CD4-positive, alpha-beta T cell treated with Interleukin-4 for 4 hours (primary cell): Measurements from ENCODE around the gene ADAM19.
"Not testable (repeated sequence)": the region's sequence is repeated elsewhere in the genome, so short reads cannot be mapped to it uniquely, and the experiment has no call there.

ENCODE experiments used
- DNase-seq: peaks from one replicate; pipeline ENCODE4 v3.0.0-alpha.2; 2020

The ADAM19 gene

DNA sequence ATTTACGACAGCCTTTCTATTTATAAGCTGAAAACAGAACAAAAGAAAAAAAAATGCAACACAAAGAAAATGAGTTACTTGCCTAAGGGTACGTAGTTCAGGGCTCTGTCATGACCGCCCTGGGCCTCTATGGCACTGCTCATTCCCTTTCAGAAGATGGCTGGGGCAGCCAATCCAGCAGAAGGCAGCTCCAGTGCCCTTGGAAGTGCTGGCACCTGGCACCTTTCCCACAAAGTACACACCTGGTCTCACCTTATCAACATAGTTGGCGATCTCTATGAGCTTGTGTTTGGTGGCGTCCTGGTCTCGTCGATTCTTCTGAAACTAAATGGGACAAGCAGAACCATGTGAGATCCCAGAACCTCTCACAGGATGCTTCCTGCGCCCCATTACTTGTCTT lies 62.4 kb downstream of the ADAM19 start:
- no peak for DNase-seq

DNA sequence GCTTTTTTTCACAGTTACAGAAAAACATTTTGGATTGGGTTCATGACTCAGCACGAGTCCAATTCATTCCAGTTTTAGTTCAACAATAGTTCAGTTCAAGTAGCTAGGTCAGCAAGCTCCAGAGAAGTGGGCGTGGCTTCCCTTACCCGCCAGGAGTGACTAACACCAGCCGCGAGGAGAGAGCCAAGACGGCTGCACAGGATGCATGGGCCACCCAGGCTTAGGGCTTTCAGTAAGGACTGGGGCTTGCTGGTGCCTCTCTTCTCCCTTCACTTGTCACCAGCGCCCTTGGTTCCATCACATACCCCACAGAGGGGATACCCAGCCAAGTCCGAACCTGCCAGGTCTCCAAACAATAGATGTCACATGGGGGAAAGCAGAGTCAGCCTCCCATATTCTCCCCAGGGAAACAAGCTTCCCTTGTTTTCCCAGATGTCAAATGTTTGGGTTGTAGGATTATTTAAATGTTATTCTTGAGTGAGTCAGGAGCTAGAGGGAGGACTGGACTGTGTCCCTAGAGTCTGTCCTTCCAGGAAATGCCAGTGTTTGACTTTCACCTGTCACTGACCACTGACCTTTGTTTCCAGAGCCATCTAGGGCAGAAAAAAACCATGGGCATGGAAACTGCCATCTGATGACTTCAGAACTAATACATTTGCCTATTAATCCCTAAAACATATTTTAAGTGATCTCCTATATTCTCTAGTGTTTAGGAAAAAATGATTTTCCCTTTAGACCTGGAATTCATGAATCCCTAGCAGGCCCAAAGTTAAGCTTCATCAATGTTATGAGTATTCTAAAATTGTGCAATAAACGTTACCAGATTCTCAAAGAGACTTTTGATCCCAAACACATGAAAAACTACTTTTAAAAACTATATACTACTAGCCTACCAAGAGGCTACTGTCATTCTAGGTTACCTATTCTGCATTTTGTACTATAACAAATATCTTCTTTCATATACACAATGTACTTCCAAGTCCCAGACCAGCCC lies 63.6 kb downstream of the ADAM19 start:
- DNase-seq, result peak; percentile 43

DNA sequence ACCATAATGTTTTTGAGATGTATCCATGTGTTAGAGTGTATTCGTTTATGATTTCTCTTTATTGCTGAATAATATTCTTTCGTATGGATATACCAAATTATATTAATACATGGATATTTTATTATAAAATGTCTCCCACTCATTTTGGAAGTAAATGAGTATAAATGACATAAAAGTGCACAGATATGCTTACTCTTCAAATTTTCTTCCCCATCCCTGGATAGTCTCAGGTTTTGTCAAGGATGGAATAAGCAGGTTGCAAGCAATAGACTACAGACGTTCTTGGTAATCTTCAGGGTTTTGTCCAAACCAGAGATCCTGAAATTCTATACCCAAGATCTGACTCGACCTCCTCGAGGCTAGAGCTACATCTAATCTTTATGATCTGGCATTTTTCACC lies 64.9 kb downstream of the ADAM19 start:
- no peak for DNase-seq

GRCh38 chr5:157509587-157509986 lies 66.0 kb downstream of the ADAM19 start:
- no peak for DNase-seq

DNA sequence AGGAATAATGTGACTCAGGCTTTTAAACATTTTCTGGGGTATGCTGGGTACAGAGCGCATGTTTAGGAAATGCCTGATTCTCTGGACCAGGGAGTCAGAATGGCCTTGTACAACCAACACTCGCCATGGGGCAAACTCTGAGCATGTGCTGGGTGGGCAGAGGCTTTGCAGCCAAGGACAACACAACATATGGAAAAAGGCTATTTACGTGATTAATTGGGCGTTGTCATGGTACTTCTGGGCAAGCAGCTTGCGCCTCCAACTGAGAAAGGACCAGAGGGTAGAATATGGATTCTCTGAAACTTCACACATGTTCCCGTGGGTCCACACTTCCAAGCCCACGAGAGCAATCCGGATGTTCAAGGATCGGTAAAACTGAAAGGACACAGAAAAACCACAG lies 66.5 kb downstream of the ADAM19 start:
- no peak for DNase-seq

GRCh38 chr5:157506981-157507780 lies 68.4 kb downstream of the ADAM19 start:
- no peak for DNase-seq

GRCh38 chr5:157506066-157506590 lies 69.4 kb downstream of the ADAM19 start:
- no peak for DNase-seq

DNA sequence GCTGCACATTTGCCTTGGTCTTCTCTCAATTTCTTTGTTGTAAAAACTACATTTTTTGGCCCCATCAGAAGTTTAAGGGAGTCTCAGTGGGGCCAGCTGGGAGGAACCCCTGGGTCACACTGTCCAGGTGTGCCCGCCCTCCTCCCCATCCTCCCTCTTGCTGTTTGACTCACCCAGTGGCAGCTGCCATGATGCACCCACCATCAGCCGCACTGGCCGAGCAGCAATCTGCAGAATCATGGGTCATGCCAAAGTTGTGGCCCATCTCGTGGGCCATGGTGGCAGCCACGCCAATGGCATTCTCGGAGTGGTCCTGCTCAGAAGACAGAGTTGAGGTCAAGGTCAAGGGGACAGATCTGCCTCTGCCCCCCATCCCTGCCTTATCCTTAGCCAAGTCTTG lies 70.1 kb downstream of the ADAM19 start:
- no peak for DNase-seq

GRCh38 chr5:157504053-157504452 lies 71.5 kb downstream of the ADAM19 start:
- no peak for DNase-seq

- DNase-seq, result no peak
These were observed 73.4 kb downstream of the ADAM19 start for GRCh38 chr5:157502143-157502647.

- no peak for DNase-seq
These were observed 77.5 kb downstream of the ADAM19 start for GRCh38 chr5:157497875-157498611.

DNA sequence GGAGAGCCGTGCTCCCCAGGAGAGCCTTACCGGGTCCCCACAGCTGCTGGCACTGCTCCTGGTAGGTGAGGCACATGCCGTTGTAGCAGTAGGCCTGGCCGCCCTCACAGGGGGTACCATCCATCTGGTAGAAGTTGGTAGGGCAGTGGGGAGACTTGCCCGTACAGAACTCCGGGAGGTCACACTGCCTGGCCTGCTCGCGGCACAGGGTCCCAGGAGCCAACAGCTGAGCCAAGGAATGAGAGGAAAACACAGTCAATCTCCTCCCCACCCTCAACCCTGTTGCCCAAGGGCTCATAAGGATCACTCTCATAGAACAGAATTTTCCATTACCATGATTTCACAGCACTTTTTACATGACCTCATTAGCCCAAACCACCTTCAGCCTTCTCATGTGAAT lies 78.7 kb downstream of the ADAM19 start:
- no peak for DNase-seq

GRCh38 chr5:157494178-157494832 lies 81.3 kb downstream of the ADAM19 start:
- no peak for DNase-seq

DNA sequence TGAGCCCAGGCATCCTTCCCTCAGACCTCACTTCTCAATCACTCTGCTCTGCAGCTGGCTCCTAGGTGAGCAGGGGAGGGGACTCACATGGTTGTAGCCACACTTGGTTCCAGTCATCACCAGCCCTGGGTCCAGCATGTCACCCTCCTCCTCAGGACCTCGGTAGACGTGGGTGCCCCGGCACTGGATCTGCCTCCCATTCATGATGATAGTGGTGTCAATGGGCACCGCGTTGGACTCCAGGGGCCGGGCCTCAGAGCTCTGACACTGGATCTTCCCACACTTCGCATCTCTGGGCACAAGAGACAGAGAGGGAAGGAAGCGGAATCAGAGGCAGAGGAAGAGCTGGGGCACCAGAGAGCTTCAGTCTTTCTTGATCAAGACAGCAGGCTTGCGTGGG lies 82.7 kb downstream of the ADAM19 start:
- DNase-seq, result no peak

- no peak for DNase-seq
These were observed 84.0 kb downstream of the ADAM19 start for GRCh38 chr5:157491471-157491995.

GRCh38 chr5:157487358-157487757 lies 88.2 kb downstream of the ADAM19 start:
- DNase-seq, result no peak

DNA sequence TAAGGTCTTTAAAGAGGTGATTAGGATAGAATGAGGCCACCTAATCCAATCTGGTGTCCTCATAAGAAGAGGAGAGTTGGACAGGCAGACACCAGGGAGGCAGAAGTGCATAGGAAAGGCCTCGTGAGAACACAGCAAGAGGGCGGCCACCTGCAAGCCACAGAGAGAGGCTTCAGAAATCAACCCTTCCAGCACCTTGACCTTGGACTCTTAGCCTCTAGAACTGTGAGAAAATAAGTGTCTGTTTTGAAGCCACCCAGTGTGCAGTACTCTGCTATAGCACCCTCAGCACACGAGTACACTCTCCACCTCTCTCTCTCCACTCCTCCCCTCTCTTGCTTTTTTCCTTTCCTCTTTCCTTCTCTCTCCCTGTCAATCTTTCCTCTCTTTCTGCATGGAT lies 88.7 kb downstream of the ADAM19 start:
- DNase-seq, result no peak

DNA sequence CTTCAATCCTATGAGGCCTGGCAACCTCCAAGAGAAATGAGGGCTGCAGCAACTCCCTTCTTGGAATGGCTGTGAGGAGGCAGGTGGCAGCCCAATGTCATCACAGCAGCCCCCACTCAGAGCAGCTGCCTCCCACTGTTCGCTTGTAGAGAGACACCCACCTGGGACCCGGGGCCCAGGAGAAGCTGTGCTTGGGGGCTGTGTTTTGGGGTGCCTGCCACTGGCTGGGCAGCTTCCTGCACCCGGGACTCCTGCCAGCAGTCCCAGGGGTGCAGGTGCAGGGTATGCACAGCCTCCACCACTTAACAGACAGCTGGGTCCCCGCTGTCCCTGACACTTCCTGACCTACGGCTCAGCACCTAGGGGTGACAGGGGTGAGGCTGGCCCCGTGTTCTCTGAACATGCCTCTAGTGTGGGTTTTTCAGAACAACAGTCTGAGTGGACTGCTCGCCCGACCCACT lies 89.3 kb downstream of the ADAM19 start:
- DNase-seq, result no peak

- no peak for DNase-seq
These were observed 89.8 kb downstream of the ADAM19 start for GRCh38 chr5:157485811-157486210.

DNA sequence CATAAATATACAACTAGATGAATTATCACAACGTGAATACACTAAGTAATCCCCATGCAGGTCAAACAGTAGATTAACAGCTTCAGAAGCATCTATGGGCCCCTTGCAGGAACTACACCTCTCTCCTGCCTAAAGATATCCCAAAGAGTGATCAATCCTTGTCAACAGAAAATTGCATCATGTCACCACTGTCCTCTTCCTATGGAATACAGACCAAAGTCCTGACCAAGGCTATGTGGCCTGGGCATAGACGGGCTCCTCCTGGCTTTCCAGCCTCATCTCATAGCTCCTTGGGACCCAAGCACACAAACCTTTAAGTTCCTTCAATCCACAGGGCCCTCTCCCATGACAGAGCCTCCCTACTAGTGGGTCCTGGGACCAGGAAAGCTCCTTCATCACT lies 90.2 kb downstream of the ADAM19 start:
- DNase-seq, result no peak

- no peak for DNase-seq
These were observed 90.8 kb downstream of the ADAM19 start for GRCh38 chr5:157484768-157485167.

- not testable (repeated sequence) for DNase-seq
These were observed 92.9 kb downstream of the ADAM19 start for GRCh38 chr5:157482702-157483101.
